K562 treated with DMSO at 1 percent for 12 hours (cell line): ENCODE measurements around the gene LAMA5. TPM values are rescaled to one million over a fixed set of nuclear protein-coding genes. Genes with fewer than 3 reads are reported as not detected.

Experiments
- total RNA-seq: library from RNA; unstranded; fragments of 300-600 nt; gene quantifications from 2 replicates; pipeline ENCODE4 v1.2.3, GENCODE V29; 2022; ENCODE audit not compliant: insufficient read depth

Gene LAMA5, protein sequence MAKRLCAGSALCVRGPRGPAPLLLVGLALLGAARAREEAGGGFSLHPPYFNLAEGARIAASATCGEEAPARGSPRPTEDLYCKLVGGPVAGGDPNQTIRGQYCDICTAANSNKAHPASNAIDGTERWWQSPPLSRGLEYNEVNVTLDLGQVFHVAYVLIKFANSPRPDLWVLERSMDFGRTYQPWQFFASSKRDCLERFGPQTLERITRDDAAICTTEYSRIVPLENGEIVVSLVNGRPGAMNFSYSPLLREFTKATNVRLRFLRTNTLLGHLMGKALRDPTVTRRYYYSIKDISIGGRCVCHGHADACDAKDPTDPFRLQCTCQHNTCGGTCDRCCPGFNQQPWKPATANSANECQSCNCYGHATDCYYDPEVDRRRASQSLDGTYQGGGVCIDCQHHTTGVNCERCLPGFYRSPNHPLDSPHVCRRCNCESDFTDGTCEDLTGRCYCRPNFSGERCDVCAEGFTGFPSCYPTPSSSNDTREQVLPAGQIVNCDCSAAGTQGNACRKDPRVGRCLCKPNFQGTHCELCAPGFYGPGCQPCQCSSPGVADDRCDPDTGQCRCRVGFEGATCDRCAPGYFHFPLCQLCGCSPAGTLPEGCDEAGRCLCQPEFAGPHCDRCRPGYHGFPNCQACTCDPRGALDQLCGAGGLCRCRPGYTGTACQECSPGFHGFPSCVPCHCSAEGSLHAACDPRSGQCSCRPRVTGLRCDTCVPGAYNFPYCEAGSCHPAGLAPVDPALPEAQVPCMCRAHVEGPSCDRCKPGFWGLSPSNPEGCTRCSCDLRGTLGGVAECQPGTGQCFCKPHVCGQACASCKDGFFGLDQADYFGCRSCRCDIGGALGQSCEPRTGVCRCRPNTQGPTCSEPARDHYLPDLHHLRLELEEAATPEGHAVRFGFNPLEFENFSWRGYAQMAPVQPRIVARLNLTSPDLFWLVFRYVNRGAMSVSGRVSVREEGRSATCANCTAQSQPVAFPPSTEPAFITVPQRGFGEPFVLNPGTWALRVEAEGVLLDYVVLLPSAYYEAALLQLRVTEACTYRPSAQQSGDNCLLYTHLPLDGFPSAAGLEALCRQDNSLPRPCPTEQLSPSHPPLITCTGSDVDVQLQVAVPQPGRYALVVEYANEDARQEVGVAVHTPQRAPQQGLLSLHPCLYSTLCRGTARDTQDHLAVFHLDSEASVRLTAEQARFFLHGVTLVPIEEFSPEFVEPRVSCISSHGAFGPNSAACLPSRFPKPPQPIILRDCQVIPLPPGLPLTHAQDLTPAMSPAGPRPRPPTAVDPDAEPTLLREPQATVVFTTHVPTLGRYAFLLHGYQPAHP (N-terminal part only)
- total RNA-seq: 31.7 and 36.7 TPM in 2 replicates

DNA sequence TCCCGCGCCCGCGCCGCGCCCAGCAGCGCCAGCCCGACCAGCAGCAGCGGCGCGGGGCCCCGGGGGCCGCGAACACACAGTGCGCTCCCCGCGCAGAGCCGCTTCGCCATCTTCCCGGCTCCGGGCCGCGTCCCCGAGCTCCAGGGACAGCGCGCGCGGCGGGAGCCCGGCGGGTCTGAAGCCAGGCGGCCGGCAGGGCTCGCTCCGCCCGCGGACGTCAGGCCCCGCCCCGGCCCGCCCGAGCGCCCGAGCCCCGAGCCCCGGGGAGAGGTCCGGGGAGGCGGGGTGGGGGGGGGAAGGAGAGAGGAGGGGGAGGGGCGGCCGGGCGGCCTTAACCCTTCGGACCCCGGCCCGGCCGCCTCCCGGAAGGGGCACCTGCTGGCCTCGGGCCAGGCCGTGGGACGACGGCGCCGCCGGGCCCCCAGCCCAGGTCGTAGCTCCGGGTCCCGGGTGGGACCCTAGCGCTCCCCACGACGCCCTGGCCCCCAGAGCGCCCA, at the start of gene LAMA5:
TSS of gene LAMA5 (minus strand) at position 177 of the 497 bp plus-strand sequence. CDS start at position 110, 67 bp downstream.

DNA sequence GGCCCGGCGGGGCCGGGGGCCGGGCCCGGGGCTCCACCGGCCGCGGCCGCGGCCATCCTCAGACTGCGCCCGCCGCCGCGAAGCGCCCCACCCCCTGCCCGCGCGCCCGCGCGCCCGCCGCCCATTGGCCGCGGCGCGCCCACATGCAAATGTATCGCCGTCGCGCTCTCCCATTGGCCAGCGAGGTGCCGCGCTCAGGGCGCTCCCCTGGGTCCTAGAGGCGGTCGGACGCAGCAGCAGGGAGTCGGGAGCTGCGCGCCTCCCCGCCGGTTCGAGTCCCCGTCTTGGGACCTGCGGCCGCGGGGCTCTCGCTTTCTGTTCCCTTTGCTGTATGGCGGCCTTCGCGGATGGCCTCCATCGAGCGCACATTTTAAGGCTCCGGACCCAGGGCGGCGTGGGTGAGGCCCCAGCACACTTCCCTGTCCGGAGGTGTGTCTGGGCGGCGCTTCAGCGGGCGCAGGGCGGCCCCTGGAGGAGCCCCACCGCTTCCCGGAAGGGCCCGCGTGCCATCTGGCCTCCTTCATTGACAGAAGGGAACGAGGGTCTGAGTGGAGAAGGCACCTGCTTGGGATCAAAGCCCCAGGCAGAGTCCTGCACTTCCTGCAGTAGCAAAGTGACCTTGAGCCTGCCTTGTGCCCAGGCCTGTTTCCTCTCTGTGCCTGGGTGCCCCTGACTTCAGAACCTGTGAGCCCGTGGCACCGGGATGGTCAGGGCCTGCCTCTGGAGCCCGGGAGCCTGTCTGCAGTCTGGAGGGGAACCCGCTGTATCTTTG, 40.3 kb upstream of the LAMA5 start, which contains the start of gene CABLES2:
TSS of gene CABLES2 (minus strand) at position 65 of the 772 bp plus-strand sequence. CDS start at position 56, 9 bp downstream.

DNA sequence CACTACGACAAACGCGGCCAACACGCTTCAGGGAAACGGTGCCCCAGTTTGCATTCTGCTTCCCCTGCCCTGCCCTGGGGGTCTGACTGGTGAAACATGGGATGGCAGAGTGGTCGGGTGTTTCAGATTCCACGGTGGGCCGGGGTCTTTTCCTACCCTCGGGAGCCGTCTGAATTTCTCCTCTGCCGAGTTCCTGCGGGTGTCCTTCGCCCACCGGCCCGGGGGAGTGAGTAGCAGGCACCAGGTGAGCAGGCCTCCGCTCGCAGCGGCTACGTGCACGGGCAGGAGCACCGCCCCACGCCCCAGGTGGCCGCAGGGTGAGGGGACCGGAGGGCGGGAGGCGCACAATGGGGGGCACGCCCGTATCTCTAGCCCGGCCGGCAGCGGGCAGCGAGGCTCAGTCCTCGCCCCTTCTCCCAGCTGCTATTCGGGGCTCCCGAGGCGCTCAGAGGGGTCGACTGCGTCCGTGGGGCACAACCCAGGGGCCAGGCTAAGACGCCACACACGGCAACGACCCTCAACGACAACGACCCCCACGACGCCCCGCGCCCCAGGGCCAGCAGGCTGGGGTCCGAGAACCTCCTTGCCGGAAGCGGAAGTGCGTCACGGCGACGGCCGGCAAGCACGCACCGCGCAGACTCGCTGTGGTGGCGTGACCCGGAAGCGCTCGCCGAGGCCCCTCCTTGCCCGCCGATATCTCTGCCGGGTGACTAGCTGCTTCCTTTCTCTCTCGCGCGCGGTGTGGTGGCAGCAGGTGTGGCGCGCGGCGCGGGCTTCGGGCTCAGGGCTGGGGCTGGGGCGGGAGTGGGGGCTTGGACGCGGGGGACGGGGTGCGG, 19.5 kb upstream of the LAMA5 start, which contains the start of gene RPS21:
TSS of gene RPS21 (plus strand) at position 721 of the 836 bp plus-strand sequence. CDS start 236 bp downstream, outside the sequence.

DNA sequence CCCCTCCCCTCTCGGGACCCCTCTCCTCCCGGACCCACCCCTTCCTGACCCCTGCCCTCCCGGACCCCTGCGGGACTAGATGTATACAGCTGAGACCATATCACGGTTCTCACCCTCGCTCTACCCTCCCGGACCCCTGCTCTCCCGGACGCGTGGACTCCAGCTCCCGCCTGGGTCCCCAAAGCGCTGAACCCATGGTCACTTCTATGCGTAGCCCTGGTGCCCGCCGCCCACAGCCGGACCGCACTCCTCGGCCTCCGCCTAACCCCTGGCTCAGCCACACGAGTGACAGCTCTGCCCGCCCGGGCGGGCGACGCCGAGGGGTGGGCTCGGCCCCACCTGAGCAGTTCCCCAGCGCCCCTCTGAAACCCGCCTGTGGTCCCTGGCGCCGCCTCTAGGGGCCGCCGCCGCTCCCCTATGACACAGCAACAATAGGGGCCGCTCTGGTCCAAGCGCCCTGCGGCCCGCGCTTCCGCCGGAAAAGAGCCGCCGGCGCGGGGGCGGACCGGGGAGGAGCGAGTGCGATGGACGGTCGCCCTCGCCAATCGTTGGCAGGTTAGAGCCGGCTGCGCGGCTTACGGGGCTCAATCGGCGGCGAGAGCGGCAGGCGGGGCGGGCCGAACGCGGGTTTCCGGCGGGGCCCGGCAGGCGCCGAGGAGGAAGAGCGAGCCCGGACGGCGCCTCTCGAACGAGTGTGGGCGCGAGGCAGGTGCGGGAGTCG, 64.6 kb downstream of the LAMA5 start, which contains the start of gene ADRM1:
TSS of gene ADRM1 (plus strand) at position 657 of the 721 bp plus-strand sequence. CDS start 572 bp downstream, outside the sequence.

Other genes starting within 250 kb of the LAMA5 start
- 20.5 and 34.2 TPM in 2 replicates for gene LSM14B, start 244.8 kb downstream of the LAMA5 start, total RNA-seq
- gene PSMA7, start 223.9 kb downstream of the LAMA5 start, total RNA-seq: 426 and 559 TPM in 2 replicates
- 4.8 and 12.2 TPM in 2 replicates for gene SS18L1, start 223.5 kb downstream of the LAMA5 start, total RNA-seq
- 37.3 and 43.0 TPM in 2 replicates for gene MTG2, start 184.3 kb downstream of the LAMA5 start, total RNA-seq
- gene HRH3, start 147.0 kb downstream of the LAMA5 start, total RNA-seq: not detected in 2 replicates
- 10.9 and 26.4 TPM in 2 replicates for gene OSBPL2, start 128.8 kb downstream of the LAMA5 start, total RNA-seq
- 163 and 209 TPM in 2 replicates for gene ADRM1, start 64.3 kb downstream of the LAMA5 start, total RNA-seq
- 6,686 and 11,238 TPM in 2 replicates for gene RPS21, start 19.8 kb upstream of the LAMA5 start, total RNA-seq
- gene CABLES2, start 40.0 kb upstream of the LAMA5 start, total RNA-seq: 6.3 and 12.4 TPM in 2 replicates
- gene RBBP8NL, start 60.2 kb upstream of the LAMA5 start, total RNA-seq: not detected in 2 replicates
- gene GATA5, start 108.7 kb upstream of the LAMA5 start, total RNA-seq: 0.31 and 1.1 TPM in 2 replicates